Testis (tissue), 3 donors: ENCODE measurements around the gene THAP4. TPM values are rescaled to one million over a fixed set of nuclear protein-coding genes. Genes with fewer than 3 reads are reported as not detected.
A peak's percentile ranks its signal among the peaks of the same experiment; 100 is the strongest.

Source experiments
- DNase-seq: peaks from one replicate; pipeline ENCODE4 v3.0.0-alpha.2; 2019
- H3K27ac ChIP-seq, 2 donors: fragments of 200-600 bp; sonication (generic); one replicate each; pipeline ENCODE4 v1.5.1; 2019
- H3K27me3 ChIP-seq: fragments of 200-600 bp; sonication (generic); one replicate; pipeline ENCODE4 v1.5.1; 2019
- H3K36me3 ChIP-seq: fragments of 200-600 bp; sonication (generic); one replicate; pipeline ENCODE4 v1.5.1; 2017; ENCODE audit warnings: low read depth; ENCODE audit errors: missing control alignments
- H3K4me1 ChIP-seq: fragments of 200-600 bp; sonication (generic); one replicate; pipeline ENCODE4 v1.5.1; 2019
- H3K4me3 ChIP-seq, 2 donors: fragments of 200-600 bp; sonication (generic); one replicate each; pipeline ENCODE4 v1.5.1; 2017 to 2019
- H3K9me3 ChIP-seq: fragments of 200-600 bp; sonication (generic); one replicate; pipeline ENCODE4 v1.5.1; 2017
- POLR2A ChIP-seq: fragments of 450-650 bp; IDR thresholded peaks from one replicate; pipeline ENCODE4 v1.6.1; 2017; ENCODE audit warnings: antibody characterized with exemption, mild to moderate bottlenecking, moderate library complexity
- WGBS, 2 donors: methylation state at CpG; one replicate each; pipeline ENCODE4 v1.1.5; 2018; 5-methylcytosine and 5-hydroxymethylcytosine counted together
- intact Hi-C: fragments of 100-400 bp; cut with DNase I; formaldehyde crosslinking; loops from one replicate; pipeline ENCODE4 v1.15.1; 2023; ENCODE audit warnings: low total_unique reads
- polyA plus RNA-seq: library from polyadenylated mRNA; stranded (reverse); fragments of 350-450 nt; fragmentation: Illumina TruSeq; extraction: RNeasy Lipid Tissue Mini Kit (QIAGEN cat#74804); gene quantifications from one replicate; pipeline ENCODE4 v1.2.3, GENCODE V29; 2014; ENCODE audit warnings: low read depth, low replicate concordance; ENCODE audit not compliant: insufficient read depth
- total RNA-seq, 2 donors: library from RNA; depleted of rRNA; stranded (reverse); fragments of >200 nt; gene quantifications; one replicate each; pipeline ENCODE4 v1.2.3, GENCODE V29; 2016
- TF ChIP-seq, protein P1 (sequence below), 3 experiments: fragments of 450-650 bp in 2 of 3; fragments of 200-600 bp in 1 of 3; sonication (generic) in 1 of 3; IDR thresholded peaks; one replicate each; pipeline ENCODE4 v1.5.1; 2016 to 2019; ENCODE audit warnings: antibody characterized with exemption in 3 of 3, mild to moderate bottlenecking in 2 of 3, moderate library complexity in 1 of 3

THAP4 gene
- total and polyA plus RNA-seq, 3 donors from 2014 or later = 61.3 to 73.5 (median 73.5) TPM

DNA sequence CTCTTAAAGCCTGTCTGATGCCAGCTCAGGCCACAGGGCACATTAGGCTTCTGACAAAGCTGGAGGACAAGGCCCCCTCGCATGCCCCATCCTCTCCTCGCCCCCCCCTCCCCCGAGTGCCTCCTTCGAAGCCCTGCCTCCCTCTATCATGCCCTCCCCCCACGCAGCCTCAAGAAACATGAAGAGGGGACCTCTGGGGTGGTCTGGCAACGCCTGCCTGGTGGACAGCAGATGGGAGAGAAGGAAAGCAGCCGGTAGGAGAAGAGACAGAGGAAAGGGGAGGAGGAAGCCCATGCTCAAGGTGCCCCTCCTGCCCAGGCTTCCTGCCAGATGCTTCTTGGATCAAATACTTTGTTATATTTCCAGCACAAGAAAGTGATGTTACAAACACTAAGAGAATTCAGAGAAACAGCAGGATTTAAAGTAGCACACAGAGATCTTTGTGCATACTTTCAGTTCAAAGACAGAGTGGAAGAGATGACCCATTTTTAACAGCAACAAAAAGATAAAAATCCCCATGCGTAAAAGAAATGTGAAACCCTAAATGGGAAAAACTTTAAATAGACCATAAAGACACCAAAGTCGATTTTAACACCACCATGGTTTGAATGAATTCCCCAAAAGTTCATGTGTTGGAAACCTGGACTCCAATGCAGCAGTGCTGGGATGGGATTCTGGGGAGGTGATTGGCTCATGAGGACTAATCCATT is 59.4 kb downstream of the THAP4 start:
- Histone ChIP-seq H3K27ac (peak overlapping the region; percentile 49 to 75), H3K4me3 (no peak overlapping the region), H3K4me1 (peaks cover 26% of the 10 kb centered on the region), H3K36me3 (no peaks in the 10 kb centered on the region), H3K9me3 (no peaks in the 10 kb centered on the region), H3K27me3 (no peaks in the 10 kb centered on the region)
- no peak for TF ChIP-seq POLR2A
- TF ChIP-seq, protein P1, sequence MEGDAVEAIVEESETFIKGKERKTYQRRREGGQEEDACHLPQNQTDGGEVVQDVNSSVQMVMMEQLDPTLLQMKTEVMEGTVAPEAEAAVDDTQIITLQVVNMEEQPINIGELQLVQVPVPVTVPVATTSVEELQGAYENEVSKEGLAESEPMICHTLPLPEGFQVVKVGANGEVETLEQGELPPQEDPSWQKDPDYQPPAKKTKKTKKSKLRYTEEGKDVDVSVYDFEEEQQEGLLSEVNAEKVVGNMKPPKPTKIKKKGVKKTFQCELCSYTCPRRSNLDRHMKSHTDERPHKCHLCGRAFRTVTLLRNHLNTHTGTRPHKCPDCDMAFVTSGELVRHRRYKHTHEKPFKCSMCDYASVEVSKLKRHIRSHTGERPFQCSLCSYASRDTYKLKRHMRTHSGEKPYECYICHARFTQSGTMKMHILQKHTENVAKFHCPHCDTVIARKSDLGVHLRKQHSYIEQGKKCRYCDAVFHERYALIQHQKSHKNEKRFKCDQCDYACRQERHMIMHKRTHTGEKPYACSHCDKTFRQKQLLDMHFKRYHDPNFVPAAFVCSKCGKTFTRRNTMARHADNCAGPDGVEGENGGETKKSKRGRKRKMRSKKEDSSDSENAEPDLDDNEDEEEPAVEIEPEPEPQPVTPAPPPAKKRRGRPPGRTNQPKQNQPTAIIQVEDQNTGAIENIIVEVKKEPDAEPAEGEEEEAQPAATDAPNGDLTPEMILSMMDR (IDR thresholded peaks at IDR 0.05) = no peak
- intact Hi-C loops = no loop called here
- WGBS, 2 donors = 29 to 37% methylated on average over 6 to 9 of the region's 9 CpGs
- DNase-seq = peak; percentile 92

DNA sequence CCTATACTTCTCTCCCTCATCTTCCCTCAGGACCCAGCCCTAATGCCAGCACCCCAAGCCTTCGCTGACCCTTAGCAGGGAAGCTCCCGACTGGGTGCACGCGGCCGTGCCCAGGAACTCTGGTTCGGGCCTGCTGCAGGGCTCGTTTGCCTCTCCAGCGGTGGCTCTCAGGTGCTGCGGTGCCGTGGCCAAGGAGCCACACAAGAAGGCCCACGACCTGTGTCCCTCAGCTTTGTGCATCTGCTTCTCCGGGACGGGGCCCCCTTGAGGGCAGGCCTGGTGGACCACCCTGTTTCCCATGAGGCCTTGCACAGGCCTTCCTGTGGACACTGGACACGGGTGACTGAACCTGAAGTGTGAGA is 60.7 kb downstream of the THAP4 start:
- no peaks in the 10 kb centered on the region for H3K27me3 ChIP-seq
- no peak for DNase-seq
- intact Hi-C loops = no loop called here
- no peak overlapping the region for H3K4me3 ChIP-seq
- H3K4me1 ChIP-seq = peaks cover 26% of the 10 kb centered on the region
- H3K27ac ChIP-seq = peak overlapping the region in 1 of 2 donors; percentile 75
- 88 to 94% methylated on average over 14 of the region's 14 CpGs for WGBS, 2 donors
- TF ChIP-seq, protein P1 (IDR thresholded peaks at IDR 0.05) = no peak
- no peak for TF ChIP-seq POLR2A
- H3K9me3 ChIP-seq = no peaks in the 10 kb centered on the region
- no peaks in the 10 kb centered on the region for H3K36me3 ChIP-seq

DNA sequence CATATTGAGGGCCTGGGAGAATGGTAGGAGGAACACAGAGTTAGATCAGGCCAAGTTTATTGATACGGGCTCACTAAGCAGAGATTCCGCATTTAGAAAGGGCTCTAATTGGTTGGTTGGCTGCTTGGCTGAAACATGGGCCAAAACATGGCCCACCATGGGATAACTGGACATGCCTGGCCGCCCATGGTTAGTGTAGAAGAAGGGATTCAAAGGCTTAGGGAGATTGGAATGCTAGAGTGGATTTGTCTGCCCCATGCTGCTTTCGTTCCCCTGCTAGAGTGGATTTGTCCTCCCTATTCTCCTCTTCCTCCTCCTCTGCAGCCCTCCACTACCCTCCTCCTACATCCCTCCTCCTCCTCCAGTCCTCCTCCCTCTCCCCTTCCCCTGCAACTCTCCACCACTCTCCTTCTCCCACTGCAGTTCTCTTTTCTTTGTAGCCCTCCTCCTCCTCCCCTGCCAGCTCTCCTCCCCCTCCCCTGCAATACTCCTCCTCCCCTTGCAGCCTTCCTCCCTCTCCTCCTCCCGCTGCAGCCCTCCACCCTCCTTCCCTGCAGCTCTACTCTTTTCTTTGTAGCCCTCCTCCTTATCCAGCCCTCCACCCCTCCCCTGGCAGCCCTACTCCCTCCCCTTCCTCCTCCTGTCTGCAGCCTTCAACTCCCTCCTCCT is 61.2 kb downstream of the THAP4 start:
- Histone ChIP-seq H3K4me3 (no peak overlapping the region), H3K27me3 (no peaks in the 10 kb centered on the region), H3K9me3 (no peaks in the 10 kb centered on the region), H3K36me3 (no peaks in the 10 kb centered on the region), H3K4me1 (peaks cover 26% of the 10 kb centered on the region), H3K27ac (no peak overlapping the region)
- WGBS, 2 donors = 79 to 88% methylated on average over 5 of the region's 5 CpGs
- TF ChIP-seq POLR2A = no peak
- TF ChIP-seq, protein P1 (IDR thresholded peaks at IDR 0.05) = no peak
- DNase-seq = no peak
- intact Hi-C loops = no loop called here

DNA sequence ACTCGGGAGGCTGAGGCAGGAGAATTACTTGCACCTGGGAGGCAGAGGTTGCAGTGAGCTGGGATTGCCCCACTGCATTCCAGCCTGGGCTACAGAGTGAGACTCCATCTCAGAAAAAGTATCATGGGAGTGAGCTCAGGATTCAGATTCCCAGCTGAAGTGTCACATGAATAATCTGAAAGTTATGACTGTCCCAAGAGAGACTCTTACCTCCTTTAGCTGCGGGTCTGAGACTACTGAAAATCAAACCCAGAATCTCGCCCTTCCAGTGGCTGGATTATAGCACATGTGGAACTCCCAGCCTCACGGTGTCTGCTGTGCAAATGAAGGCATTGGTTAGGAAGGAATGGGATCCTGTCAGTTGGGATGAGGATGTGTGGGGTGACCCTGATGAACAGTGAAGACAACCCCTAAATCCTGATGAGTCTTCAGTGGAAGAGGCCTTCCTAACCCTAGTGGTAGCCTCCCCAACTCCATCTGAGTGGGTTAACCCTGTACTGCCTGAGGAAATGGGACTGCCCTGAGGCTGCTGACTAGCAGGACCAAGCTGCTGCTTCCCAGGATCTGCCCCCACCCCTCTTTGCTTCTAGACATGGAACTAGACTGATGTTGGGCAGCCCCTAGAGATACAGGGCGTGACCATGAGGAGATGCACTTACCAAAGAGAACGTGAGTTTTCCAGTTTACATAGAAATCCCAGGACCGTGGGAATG is 61.9 kb downstream of the THAP4 start:
- 75 to 88% methylated on average over 6 to 7 of the region's 7 CpGs for WGBS, 2 donors

More for the DNA sequence above, 61.9 kb downstream of the THAP4 start:
- peaks cover 26% of the 10 kb centered on the region for H3K4me1 ChIP-seq
- no peak overlapping the region for H3K4me3 ChIP-seq
- no peaks in the 10 kb centered on the region for H3K9me3 ChIP-seq
- no peak overlapping the region for H3K27ac ChIP-seq
- intact Hi-C loops = no loop called here
- TF ChIP-seq POLR2A = no peak
- TF ChIP-seq, protein P1 (IDR thresholded peaks at IDR 0.05) = no peak
- H3K36me3 ChIP-seq = no peaks in the 10 kb centered on the region
- H3K27me3 ChIP-seq = no peaks in the 10 kb centered on the region
- DNase-seq = no peak
